ENCODE data around the gene MPL.

DNA sequence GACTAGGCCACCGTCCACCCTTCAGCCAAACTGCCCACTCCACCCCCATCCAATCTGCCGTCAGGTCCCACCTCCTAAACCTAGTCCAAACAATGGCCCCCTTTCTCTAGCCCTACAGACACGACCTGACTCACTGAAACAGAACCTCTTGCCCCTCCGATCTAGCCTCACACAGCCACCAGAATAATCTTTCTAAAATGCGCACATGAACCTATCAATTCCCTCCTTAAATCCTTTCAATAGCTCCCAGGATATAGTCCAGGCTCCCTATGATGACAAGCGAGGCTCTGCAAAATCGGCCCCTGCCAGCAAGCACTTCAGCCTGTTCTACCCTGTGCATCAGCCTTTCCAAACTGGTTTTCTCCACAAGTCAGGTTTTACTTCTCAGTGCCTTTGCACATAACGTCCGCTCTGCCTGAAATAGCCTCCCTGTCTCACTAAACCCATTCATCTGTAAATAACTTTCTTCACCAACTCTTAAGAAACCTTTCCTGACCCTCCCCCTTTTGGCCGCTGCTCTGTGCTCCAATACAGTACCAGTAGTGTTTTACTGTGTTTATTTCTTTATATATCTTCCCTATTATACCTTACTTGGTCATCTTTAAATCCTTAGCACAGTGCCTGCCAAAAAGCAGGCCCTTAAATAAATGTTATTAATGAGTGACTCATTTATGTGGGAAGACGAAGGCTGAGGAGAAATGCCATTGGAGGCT, 12.1 kb downstream of the MPL start:
- no peak for TF ChIP-seq GATA2 (IDR thresholded peaks at IDR 0.05; ENCODE audit: low read depth, low read length)
- TF ChIP-seq GATA3 (IDR thresholded peaks at IDR 0.05; ENCODE audit: low read depth, low read length) = no peak
